ENCODE measurements around the gene BCL2L14.

DNA sequence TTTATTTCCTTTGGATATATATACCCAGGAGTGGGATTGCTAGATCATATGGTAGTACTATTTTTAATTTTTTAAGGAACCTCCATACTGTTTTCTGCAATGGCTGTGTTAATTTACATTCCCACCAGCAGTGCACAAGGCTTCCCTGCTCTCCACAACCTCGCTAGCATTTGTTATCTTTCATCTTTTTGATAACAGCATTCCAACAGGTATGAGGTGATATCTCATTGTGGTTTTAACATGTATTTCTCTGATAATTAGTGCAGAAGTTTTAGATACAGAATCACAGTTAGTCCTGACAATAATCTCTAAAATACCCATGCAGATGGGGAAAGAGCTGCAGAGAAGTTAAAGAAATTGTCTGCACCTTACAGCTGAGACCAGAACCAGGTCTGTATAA lies 35.5 kb upstream of the BCL2L14 start:
- TF ChIP-seq ESRRA (CRISPR knock-in tag; IDR thresholded peaks at IDR 0.05; ENCODE audit: borderline replicate concordance), result no peak
- TF ChIP-seq TEAD1 (CRISPR knock-in tag; IDR thresholded peaks at IDR 0.05), result no peak
- TF ChIP-seq, protein P1, sequence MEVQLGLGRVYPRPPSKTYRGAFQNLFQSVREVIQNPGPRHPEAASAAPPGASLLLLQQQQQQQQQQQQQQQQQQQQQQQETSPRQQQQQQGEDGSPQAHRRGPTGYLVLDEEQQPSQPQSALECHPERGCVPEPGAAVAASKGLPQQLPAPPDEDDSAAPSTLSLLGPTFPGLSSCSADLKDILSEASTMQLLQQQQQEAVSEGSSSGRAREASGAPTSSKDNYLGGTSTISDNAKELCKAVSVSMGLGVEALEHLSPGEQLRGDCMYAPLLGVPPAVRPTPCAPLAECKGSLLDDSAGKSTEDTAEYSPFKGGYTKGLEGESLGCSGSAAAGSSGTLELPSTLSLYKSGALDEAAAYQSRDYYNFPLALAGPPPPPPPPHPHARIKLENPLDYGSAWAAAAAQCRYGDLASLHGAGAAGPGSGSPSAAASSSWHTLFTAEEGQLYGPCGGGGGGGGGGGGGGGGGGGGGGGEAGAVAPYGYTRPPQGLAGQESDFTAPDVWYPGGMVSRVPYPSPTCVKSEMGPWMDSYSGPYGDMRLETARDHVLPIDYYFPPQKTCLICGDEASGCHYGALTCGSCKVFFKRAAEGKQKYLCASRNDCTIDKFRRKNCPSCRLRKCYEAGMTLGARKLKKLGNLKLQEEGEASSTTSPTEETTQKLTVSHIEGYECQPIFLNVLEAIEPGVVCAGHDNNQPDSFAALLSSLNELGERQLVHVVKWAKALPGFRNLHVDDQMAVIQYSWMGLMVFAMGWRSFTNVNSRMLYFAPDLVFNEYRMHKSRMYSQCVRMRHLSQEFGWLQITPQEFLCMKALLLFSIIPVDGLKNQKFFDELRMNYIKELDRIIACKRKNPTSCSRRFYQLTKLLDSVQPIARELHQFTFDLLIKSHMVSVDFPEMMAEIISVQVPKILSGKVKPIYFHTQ (CRISPR knock-in tag; IDR thresholded peaks at IDR 0.05), result no peak
- TF ChIP-seq, protein P2, sequence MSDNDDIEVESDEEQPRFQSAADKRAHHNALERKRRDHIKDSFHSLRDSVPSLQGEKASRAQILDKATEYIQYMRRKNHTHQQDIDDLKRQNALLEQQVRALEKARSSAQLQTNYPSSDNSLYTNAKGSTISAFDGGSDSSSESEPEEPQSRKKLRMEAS (CRISPR knock-in tag; IDR thresholded peaks at IDR 0.05), result no peak
- TF ChIP-seq, protein P3, sequence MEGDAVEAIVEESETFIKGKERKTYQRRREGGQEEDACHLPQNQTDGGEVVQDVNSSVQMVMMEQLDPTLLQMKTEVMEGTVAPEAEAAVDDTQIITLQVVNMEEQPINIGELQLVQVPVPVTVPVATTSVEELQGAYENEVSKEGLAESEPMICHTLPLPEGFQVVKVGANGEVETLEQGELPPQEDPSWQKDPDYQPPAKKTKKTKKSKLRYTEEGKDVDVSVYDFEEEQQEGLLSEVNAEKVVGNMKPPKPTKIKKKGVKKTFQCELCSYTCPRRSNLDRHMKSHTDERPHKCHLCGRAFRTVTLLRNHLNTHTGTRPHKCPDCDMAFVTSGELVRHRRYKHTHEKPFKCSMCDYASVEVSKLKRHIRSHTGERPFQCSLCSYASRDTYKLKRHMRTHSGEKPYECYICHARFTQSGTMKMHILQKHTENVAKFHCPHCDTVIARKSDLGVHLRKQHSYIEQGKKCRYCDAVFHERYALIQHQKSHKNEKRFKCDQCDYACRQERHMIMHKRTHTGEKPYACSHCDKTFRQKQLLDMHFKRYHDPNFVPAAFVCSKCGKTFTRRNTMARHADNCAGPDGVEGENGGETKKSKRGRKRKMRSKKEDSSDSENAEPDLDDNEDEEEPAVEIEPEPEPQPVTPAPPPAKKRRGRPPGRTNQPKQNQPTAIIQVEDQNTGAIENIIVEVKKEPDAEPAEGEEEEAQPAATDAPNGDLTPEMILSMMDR (IDR thresholded peaks at IDR 0.05), result no peak
- no peak for TF ChIP-seq ATF1 (CRISPR knock-in tag; IDR thresholded peaks at IDR 0.05)
- TF ChIP-seq, protein P4, sequence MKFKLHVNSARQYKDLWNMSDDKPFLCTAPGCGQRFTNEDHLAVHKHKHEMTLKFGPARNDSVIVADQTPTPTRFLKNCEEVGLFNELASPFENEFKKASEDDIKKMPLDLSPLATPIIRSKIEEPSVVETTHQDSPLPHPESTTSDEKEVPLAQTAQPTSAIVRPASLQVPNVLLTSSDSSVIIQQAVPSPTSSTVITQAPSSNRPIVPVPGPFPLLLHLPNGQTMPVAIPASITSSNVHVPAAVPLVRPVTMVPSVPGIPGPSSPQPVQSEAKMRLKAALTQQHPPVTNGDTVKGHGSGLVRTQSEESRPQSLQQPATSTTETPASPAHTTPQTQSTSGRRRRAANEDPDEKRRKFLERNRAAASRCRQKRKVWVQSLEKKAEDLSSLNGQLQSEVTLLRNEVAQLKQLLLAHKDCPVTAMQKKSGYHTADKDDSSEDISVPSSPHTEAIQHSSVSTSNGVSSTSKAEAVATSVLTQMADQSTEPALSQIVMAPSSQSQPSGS (CRISPR knock-in tag; IDR thresholded peaks at IDR 0.05; ENCODE audit: borderline replicate concordance, low read depth), result no peak

All from WTC11 (cell line).